WTC11 (cell line): ENCODE data around the gene AKR1C4. TPM values are rescaled to one million over a fixed set of nuclear protein-coding genes. Genes with fewer than 3 reads are reported as not detected.

Experiments
- ATAC-seq: fragments of 200-7000 bp; cut with Tn5 transposase; 2 replicates; pipeline ENCODE4 v1.10.0; 2021; ENCODE audit warnings: mild to moderate bottlenecking, moderate library complexity
- CTCF ChIA-PET: fragments of 300-600 bp; sonication (Branson Sonifier 250); formaldehyde crosslinking; loops from one replicate; lab custom pipeline; 2021; ENCODE audit warnings: antibody characterized with exemption; lab: Charles Lee
- POLR2A ChIA-PET: fragments of 350-600 bp; sonication (Branson Sonifier 250); formaldehyde crosslinking; loops from one replicate; lab custom pipeline; 2021; ENCODE audit warnings: antibody characterized with exemption; lab: Charles Lee
- DNase-seq: peaks from one replicate; pipeline ENCODE4 v3.0.0; 2021; ENCODE audit warnings: low spot score
- H3K27ac Mint-ChIP-seq: 2 replicates; pipeline ENCODE4 v1.8.0; 2021; ENCODE audit warnings: mixed read lengths
- H3K27me3 Mint-ChIP-seq: 2 replicates; pipeline ENCODE4 v1.8.0; 2021; ENCODE audit warnings: low read depth, mild to moderate bottlenecking, moderate library complexity, mixed read lengths
- H3K36me3 Mint-ChIP-seq: 2 replicates; pipeline ENCODE4 v1.8.0; 2021; ENCODE audit warnings: mixed read lengths
- H3K4me1 Mint-ChIP-seq: 2 replicates; pipeline ENCODE4 v1.8.0; 2022; ENCODE audit warnings: mixed read lengths
- H3K4me3 Mint-ChIP-seq: 2 replicates; pipeline ENCODE4 v1.8.0; 2021; ENCODE audit warnings: mild to moderate bottlenecking, moderate library complexity, mixed read lengths
- H3K9me3 Mint-ChIP-seq: 2 replicates; pipeline ENCODE4 v1.8.0; 2021; ENCODE audit warnings: mixed read lengths
- ESRRA ChIP-seq: sonication (generic); formaldehyde crosslinking; IDR thresholded peaks from 2 replicates; pipeline ENCODE4 v1.8.1; 2022; ENCODE audit warnings: mild to moderate bottlenecking, missing genetic modification reagents, borderline replicate concordance
- FOXK1 ChIP-seq: sonication (generic); formaldehyde crosslinking; IDR thresholded peaks from 2 replicates; pipeline ENCODE4 v1.8.0; 2022; ENCODE audit warnings: mild to moderate bottlenecking, moderate library complexity, missing genetic modification reagents
- GABPB1 ChIP-seq: sonication (generic); formaldehyde crosslinking; IDR thresholded peaks from 2 replicates; pipeline ENCODE4 v1.8.1; 2023; ENCODE audit warnings: mild to moderate bottlenecking, missing genetic modification reagents
- GRHL2 ChIP-seq: fragments of 250-450 bp; sonication (Bioruptor Pico); IDR thresholded peaks from 2 replicates; pipeline ENCODE4 v1.8.0; 2022; ENCODE audit warnings: mild to moderate bottlenecking, moderate library complexity; ENCODE audit not compliant: insufficient replicate concordance, severe bottlenecking
- MYBL2 ChIP-seq: sonication (generic); formaldehyde crosslinking; IDR thresholded peaks from 2 replicates; pipeline ENCODE4 v1.8.1; 2023; ENCODE audit warnings: mild to moderate bottlenecking, moderate library complexity, missing genetic modification reagents
- NFE2L1 ChIP-seq: sonication (generic); formaldehyde crosslinking; IDR thresholded peaks from 2 replicates; pipeline ENCODE4 v1.8.1; 2023; ENCODE audit warnings: missing genetic modification reagents
- NR2C2 ChIP-seq: sonication (generic); formaldehyde crosslinking; IDR thresholded peaks from 2 replicates; pipeline ENCODE4 v1.8.0; 2022; ENCODE audit warnings: mild to moderate bottlenecking, missing genetic modification reagents
- NR3C1 ChIP-seq: sonication (generic); formaldehyde crosslinking; conservative IDR thresholded peaks from 2 replicates; pipeline ENCODE4 v1.8.1; 2023; ENCODE audit warnings: low read depth, mild to moderate bottlenecking, missing genetic modification reagents
- SMAD3 ChIP-seq: sonication (generic); formaldehyde crosslinking; IDR thresholded peaks from 2 replicates; pipeline ENCODE4 v1.8.0; 2022; ENCODE audit warnings: missing genetic modification reagents, mild to moderate bottlenecking, borderline replicate concordance
- SOX15 ChIP-seq: fragments of 250-450 bp; sonication (Bioruptor Pico); IDR thresholded peaks from 2 replicates; pipeline ENCODE4 v1.9.0; 2021; ENCODE audit warnings: mild to moderate bottlenecking
- TEAD1 ChIP-seq: sonication (generic); formaldehyde crosslinking; IDR thresholded peaks from 2 replicates; pipeline ENCODE4 v1.8.0; 2022; ENCODE audit warnings: mild to moderate bottlenecking, missing genetic modification reagents
- ZNF396 ChIP-seq: fragments of 250-450 bp; sonication (Bioruptor Pico); IDR thresholded peaks from 2 replicates; pipeline ENCODE4 v1.8.0; 2021; ENCODE audit warnings: mild to moderate bottlenecking, moderate library complexity, borderline replicate concordance
- ZNF671 ChIP-seq: fragments of 250-450 bp; sonication (Bioruptor Pico); IDR thresholded peaks from 2 replicates; pipeline ENCODE4 v1.8.0; 2021; ENCODE audit warnings: mild to moderate bottlenecking
- total RNA-seq: library from RNA; stranded (reverse); gene quantifications from 3 replicates; pipeline ENCODE4 v1.2.3, GENCODE V29; 2021
- TF ChIP-seq, protein P1 (sequence below): sonication (generic); formaldehyde crosslinking; IDR thresholded peaks from 2 replicates; pipeline ENCODE4 v1.8.0; 2023; ENCODE audit warnings: mild to moderate bottlenecking, missing genetic modification reagents
- TF ChIP-seq, protein P2 (sequence below): fragments of 250-450 bp; sonication (Bioruptor Pico); IDR thresholded peaks from 2 replicates; pipeline ENCODE4 v2.1.2; 2022; ENCODE audit warnings: mild to moderate bottlenecking, moderate library complexity
- TF ChIP-seq, protein P3 (sequence below): sonication (generic); formaldehyde crosslinking; IDR thresholded peaks from 2 replicates; pipeline ENCODE4 v1.8.1; 2023; ENCODE audit warnings: mild to moderate bottlenecking, missing genetic modification reagents, moderate library complexity
- TF ChIP-seq, protein P4 (sequence below): sonication (generic); formaldehyde crosslinking; IDR thresholded peaks from 2 replicates; pipeline ENCODE4 v1.8.0; 2022; ENCODE audit warnings: mild to moderate bottlenecking, missing genetic modification reagents
- TF ChIP-seq, protein P5 (sequence below): sonication (generic); formaldehyde crosslinking; IDR thresholded peaks from 2 replicates; pipeline ENCODE4 v1.8.1; 2023; ENCODE audit warnings: mild to moderate bottlenecking, missing genetic modification reagents
- TF ChIP-seq, protein P6 (sequence below): fragments of 200-600 bp; IDR thresholded peaks from 2 replicates; pipeline ENCODE4 v1.8.0; 2022; ENCODE audit warnings: antibody characterized with exemption
- TF ChIP-seq, protein P7 (sequence below): sonication (generic); formaldehyde crosslinking; IDR thresholded peaks from 2 replicates; pipeline ENCODE4 v1.8.0; 2023; ENCODE audit warnings: missing genetic modification reagents, mild to moderate bottlenecking, borderline replicate concordance

AKR1C4 gene
- total RNA-seq, 1 experiment from 2014 or later = not detected

DNA sequence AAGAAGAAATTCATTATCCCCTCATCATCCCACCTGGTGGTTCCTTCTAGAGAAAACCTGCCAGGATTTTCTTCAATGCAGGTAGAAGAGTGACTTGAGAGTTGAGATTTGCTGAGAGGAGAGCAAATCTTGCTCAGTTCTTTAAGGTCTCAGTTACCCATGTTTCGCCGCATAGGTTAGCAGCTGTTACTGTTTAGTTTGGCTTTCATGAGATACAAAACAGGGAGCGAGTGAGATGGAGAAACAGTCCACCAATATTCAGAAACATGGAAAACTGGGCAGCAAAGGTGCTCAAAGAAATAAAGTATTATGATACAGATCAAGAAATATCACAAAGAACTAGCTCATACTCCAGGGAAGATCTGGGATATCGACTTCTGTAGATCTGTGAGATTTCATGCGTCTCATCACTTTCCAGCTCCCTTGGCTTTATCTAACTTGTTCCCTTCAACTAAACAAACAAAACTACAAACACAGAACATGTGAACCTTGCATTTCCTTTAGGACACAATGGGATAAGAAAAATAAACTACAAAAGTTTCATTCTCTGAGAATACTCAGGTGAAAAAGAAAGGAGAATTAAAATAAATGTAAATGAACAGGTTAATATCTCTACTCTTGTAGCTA, 63.4 kb downstream of the AKR1C4 start (continued):
- TF ChIP-seq, protein P1, sequence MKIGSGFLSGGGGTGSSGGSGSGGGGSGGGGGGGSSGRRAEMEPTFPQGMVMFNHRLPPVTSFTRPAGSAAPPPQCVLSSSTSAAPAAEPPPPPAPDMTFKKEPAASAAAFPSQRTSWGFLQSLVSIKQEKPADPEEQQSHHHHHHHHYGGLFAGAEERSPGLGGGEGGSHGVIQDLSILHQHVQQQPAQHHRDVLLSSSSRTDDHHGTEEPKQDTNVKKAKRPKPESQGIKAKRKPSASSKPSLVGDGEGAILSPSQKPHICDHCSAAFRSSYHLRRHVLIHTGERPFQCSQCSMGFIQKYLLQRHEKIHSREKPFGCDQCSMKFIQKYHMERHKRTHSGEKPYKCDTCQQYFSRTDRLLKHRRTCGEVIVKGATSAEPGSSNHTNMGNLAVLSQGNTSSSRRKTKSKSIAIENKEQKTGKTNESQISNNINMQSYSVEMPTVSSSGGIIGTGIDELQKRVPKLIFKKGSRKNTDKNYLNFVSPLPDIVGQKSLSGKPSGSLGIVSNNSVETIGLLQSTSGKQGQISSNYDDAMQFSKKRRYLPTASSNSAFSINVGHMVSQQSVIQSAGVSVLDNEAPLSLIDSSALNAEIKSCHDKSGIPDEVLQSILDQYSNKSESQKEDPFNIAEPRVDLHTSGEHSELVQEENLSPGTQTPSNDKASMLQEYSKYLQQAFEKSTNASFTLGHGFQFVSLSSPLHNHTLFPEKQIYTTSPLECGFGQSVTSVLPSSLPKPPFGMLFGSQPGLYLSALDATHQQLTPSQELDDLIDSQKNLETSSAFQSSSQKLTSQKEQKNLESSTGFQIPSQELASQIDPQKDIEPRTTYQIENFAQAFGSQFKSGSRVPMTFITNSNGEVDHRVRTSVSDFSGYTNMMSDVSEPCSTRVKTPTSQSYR (CRISPR knock-in tag) = no peak

DNA sequence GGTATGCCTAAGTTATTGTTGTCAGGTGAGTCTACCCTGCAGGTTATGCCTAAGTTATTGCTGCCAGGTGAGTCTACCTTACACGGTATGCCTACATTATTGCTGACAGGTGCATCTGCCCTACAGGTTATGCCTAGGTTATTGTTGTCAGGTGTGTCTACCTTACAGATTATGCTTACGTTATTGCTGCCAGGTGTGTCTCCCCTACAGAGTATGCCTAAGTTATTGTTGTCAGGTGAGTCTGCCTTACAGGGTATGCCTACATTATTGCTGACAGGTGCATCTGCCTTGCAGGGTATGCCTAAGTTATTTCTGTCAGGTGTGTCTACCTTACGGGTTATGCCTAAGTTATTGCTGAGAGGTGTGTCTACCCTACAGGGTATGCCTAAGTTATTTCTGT, 64.2 kb downstream of the AKR1C4 start:
- peaks cover 33% of the 10 kb centered on the region for H3K36me3 Mint-ChIP-seq
- H3K27me3 Mint-ChIP-seq = peaks cover 3% of the 10 kb centered on the region; the same call in 1 of the 2 replicates
- H3K4me1 Mint-ChIP-seq = peaks cover 18% of the 10 kb centered on the region
- H3K4me3 Mint-ChIP-seq = no peak overlapping the region
- no peak for ATAC-seq
- no peak overlapping the region for H3K27ac Mint-ChIP-seq
- TF ChIP-seq NR3C1 (CRISPR knock-in tag) = no peak
- TF ChIP-seq GABPB1 (CRISPR knock-in tag) = no peak
- no peak for TF ChIP-seq SMAD3 (CRISPR knock-in tag)
- no peak for TF ChIP-seq TEAD1 (CRISPR knock-in tag)
- no peak for TF ChIP-seq FOXK1 (CRISPR knock-in tag)
- no peak for TF ChIP-seq SOX15 (CRISPR knock-in tag)
- DNase-seq = no peak
- POLR2A ChIA-PET = no interaction called here
- H3K9me3 Mint-ChIP-seq = peaks cover 50% of the 10 kb centered on the region
- CTCF ChIA-PET = no interaction called here

DNA sequence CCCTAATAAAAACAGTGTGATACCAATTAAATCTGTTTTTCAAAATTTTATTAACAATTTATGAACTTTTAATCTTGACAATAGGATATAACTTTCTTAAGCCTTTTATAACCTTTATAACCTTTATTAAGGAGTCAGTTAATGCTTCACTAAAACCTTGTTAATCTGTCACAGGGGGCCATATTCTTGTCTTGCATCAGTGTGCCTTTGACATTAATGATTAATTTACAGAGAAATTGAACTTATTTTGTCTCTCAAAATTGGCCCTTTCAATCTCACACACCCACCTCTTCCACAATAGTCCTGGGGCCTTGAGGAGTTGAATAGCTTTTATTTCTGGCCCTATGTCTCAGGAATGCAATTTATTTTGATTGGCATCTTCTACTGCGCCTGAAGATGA, 68.5 kb downstream of the AKR1C4 start:
- Mint-ChIP-seq H3K9me3 (peaks cover 48% of the 10 kb centered on the region), H3K27ac (no peak overlapping the region), H3K4me1 (peaks cover 14% of the 10 kb centered on the region), H3K4me3 (no peak overlapping the region), H3K27me3 (no peaks in the 10 kb centered on the region), H3K36me3 (peaks cover 35% of the 10 kb centered on the region)
- ChIA-PET CTCF (no interaction called here), POLR2A (no interaction called here)
- ATAC-seq = no peak
- DNase-seq = no peak
- TF ChIP-seq, protein P2, sequence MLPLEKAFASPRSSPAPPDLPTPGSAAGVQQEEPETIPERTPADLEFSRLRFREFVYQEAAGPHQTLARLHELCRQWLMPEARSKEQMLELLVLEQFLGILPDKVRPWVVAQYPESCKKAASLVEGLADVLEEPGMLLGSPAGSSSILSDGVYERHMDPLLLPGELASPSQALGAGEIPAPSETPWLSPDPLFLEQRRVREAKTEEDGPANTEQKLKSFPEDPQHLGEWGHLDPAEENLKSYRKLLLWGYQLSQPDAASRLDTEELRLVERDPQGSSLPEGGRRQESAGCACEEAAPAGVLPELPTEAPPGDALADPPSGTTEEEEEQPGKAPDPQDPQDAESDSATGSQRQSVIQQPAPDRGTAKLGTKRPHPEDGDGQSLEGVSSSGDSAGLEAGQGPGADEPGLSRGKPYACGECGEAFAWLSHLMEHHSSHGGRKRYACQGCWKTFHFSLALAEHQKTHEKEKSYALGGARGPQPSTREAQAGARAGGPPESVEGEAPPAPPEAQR (CRISPR knock-in tag) = no peak
- no peak for TF ChIP-seq MYBL2 (CRISPR knock-in tag)
- TF ChIP-seq ESRRA (CRISPR knock-in tag) = no peak
- no peak for TF ChIP-seq ZNF671 (CRISPR knock-in tag)
- TF ChIP-seq GRHL2 = no peak
- TF ChIP-seq, protein P3, sequence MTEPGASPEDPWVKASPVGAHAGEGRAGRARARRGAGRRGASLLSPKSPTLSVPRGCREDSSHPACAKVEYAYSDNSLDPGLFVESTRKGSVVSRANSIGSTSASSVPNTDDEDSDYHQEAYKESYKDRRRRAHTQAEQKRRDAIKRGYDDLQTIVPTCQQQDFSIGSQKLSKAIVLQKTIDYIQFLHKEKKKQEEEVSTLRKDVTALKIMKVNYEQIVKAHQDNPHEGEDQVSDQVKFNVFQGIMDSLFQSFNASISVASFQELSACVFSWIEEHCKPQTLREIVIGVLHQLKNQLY = no peak
- TF ChIP-seq, protein P4, sequence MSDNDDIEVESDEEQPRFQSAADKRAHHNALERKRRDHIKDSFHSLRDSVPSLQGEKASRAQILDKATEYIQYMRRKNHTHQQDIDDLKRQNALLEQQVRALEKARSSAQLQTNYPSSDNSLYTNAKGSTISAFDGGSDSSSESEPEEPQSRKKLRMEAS = no peak
- TF ChIP-seq, protein P5, sequence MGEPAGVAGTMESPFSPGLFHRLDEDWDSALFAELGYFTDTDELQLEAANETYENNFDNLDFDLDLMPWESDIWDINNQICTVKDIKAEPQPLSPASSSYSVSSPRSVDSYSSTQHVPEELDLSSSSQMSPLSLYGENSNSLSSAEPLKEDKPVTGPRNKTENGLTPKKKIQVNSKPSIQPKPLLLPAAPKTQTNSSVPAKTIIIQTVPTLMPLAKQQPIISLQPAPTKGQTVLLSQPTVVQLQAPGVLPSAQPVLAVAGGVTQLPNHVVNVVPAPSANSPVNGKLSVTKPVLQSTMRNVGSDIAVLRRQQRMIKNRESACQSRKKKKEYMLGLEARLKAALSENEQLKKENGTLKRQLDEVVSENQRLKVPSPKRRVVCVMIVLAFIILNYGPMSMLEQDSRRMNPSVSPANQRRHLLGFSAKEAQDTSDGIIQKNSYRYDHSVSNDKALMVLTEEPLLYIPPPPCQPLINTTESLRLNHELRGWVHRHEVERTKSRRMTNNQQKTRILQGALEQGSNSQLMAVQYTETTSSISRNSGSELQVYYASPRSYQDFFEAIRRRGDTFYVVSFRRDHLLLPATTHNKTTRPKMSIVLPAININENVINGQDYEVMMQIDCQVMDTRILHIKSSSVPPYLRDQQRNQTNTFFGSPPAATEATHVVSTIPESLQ (CRISPR knock-in tag) = no peak
- no peak for TF ChIP-seq ZNF396 (CRISPR knock-in tag)
- no peak for TF ChIP-seq NFE2L1
- TF ChIP-seq, protein P6, sequence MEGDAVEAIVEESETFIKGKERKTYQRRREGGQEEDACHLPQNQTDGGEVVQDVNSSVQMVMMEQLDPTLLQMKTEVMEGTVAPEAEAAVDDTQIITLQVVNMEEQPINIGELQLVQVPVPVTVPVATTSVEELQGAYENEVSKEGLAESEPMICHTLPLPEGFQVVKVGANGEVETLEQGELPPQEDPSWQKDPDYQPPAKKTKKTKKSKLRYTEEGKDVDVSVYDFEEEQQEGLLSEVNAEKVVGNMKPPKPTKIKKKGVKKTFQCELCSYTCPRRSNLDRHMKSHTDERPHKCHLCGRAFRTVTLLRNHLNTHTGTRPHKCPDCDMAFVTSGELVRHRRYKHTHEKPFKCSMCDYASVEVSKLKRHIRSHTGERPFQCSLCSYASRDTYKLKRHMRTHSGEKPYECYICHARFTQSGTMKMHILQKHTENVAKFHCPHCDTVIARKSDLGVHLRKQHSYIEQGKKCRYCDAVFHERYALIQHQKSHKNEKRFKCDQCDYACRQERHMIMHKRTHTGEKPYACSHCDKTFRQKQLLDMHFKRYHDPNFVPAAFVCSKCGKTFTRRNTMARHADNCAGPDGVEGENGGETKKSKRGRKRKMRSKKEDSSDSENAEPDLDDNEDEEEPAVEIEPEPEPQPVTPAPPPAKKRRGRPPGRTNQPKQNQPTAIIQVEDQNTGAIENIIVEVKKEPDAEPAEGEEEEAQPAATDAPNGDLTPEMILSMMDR = no peak
- TF ChIP-seq NR2C2 = no peak
- TF ChIP-seq, protein P7, sequence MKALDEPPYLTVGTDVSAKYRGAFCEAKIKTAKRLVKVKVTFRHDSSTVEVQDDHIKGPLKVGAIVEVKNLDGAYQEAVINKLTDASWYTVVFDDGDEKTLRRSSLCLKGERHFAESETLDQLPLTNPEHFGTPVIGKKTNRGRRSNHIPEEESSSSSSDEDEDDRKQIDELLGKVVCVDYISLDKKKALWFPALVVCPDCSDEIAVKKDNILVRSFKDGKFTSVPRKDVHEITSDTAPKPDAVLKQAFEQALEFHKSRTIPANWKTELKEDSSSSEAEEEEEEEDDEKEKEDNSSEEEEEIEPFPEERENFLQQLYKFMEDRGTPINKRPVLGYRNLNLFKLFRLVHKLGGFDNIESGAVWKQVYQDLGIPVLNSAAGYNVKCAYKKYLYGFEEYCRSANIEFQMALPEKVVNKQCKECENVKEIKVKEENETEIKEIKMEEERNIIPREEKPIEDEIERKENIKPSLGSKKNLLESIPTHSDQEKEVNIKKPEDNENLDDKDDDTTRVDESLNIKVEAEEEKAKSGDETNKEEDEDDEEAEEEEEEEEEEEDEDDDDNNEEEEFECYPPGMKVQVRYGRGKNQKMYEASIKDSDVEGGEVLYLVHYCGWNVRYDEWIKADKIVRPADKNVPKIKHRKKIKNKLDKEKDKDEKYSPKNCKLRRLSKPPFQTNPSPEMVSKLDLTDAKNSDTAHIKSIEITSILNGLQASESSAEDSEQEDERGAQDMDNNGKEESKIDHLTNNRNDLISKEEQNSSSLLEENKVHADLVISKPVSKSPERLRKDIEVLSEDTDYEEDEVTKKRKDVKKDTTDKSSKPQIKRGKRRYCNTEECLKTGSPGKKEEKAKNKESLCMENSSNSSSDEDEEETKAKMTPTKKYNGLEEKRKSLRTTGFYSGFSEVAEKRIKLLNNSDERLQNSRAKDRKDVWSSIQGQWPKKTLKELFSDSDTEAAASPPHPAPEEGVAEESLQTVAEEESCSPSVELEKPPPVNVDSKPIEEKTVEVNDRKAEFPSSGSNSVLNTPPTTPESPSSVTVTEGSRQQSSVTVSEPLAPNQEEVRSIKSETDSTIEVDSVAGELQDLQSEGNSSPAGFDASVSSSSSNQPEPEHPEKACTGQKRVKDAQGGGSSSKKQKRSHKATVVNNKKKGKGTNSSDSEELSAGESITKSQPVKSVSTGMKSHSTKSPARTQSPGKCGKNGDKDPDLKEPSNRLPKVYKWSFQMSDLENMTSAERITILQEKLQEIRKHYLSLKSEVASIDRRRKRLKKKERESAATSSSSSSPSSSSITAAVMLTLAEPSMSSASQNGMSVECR (CRISPR knock-in tag) = no peak
